H9 (cell line): ENCODE results near the gene CYB5R3. TPM values are rescaled to one million over a fixed set of nuclear protein-coding genes. Genes with fewer than 3 reads are reported as not detected.

Experiments
- DNase-seq: peaks from one replicate; pipeline ENCODE4 v3.0.0-alpha.2; 2017
- H2AFZ ChIP-seq: one replicate; pipeline ENCODE4 v1.6.1; 2013; ENCODE audit warnings: mild to moderate bottlenecking, low read length, control low read depth, moderate library complexity
- H2AK5ac ChIP-seq: 2 replicates; pipeline ENCODE4 v1.6.1; 2013; ENCODE audit warnings: low read length, control low read depth, mixed read lengths; ENCODE audit not compliant: insufficient read length
- H2BK120ac ChIP-seq: one replicate; pipeline ENCODE4 v1.6.1; 2013; ENCODE audit warnings: low read depth, mild to moderate bottlenecking, low read length, control low read depth, inconsistent platforms; ENCODE audit not compliant: poor library complexity, severe bottlenecking
- H2BK12ac ChIP-seq: 2 replicates; pipeline ENCODE4 v1.6.1; 2013; ENCODE audit warnings: low read length, control low read depth, mixed read lengths, low read depth; ENCODE audit not compliant: insufficient read length
- H2BK15ac ChIP-seq: 2 replicates; pipeline ENCODE4 v1.6.1; 2013; ENCODE audit warnings: low read depth, low read length, control low read depth
- H2BK20ac ChIP-seq: one replicate; pipeline ENCODE4 v1.6.1; 2013; ENCODE audit warnings: low read depth, mild to moderate bottlenecking, low read length, control low read depth, inconsistent platforms; ENCODE audit not compliant: poor library complexity, severe bottlenecking
- H2BK5ac ChIP-seq: 2 replicates; pipeline ENCODE4 v1.6.1; 2013; ENCODE audit warnings: low read length, control low read depth, mixed read lengths; ENCODE audit not compliant: insufficient read length
- H3K14ac ChIP-seq: 2 replicates; pipeline ENCODE4 v1.6.1; 2013; ENCODE audit warnings: low read length, control low read depth; ENCODE audit not compliant: insufficient read depth
- H3K18ac ChIP-seq: 2 replicates; pipeline ENCODE4 v1.6.1; 2013; ENCODE audit warnings: low read depth, mild to moderate bottlenecking, mixed read lengths, low read length, control low read depth; ENCODE audit not compliant: insufficient read length
- H3K23ac ChIP-seq: 2 replicates; pipeline ENCODE4 v1.6.1; 2013; ENCODE audit warnings: low read length, control low read depth, mixed read lengths, low read depth; ENCODE audit not compliant: insufficient read length
- H3K23me2 ChIP-seq: 2 replicates; pipeline ENCODE4 v1.6.1; 2013; ENCODE audit warnings: low read depth, mild to moderate bottlenecking, mixed read lengths, low read length, control low read depth; ENCODE audit not compliant: insufficient read length, poor library complexity, severe bottlenecking
- H3K27ac ChIP-seq: 2 replicates; pipeline ENCODE4 v1.5.1; 2013; ENCODE audit warnings: low read length, control low read depth, mixed read lengths, low read depth; ENCODE audit not compliant: insufficient read length
- H3K27me3 ChIP-seq: 2 replicates; pipeline ENCODE4 v1.6.1; 2013; ENCODE audit warnings: low read length, control low read depth, inconsistent platforms; ENCODE audit not compliant: insufficient read depth
- H3K4ac ChIP-seq: 2 replicates; pipeline ENCODE4 v1.6.1; 2013; ENCODE audit warnings: low read depth, mild to moderate bottlenecking, control low read depth, inconsistent platforms, low read length, moderate library complexity
- H3K4me1 ChIP-seq: 2 replicates; pipeline ENCODE4 v1.6.1; 2013; ENCODE audit warnings: low read length, control low read depth, inconsistent platforms; ENCODE audit not compliant: insufficient read depth
- H3K4me2 ChIP-seq: 2 replicates; pipeline ENCODE4 v1.6.1; 2013; ENCODE audit warnings: low read length, control low read depth, mixed read lengths; ENCODE audit not compliant: insufficient read length, insufficient read depth
- H3K56ac ChIP-seq: 2 replicates; pipeline ENCODE4 v1.6.1; 2013; ENCODE audit warnings: low read depth, mild to moderate bottlenecking, mixed read lengths, low read length, control low read depth; ENCODE audit not compliant: insufficient read length
- H3K79me1 ChIP-seq: 2 replicates; pipeline ENCODE4 v1.6.1; 2013; ENCODE audit warnings: low read depth, mild to moderate bottlenecking, moderate library complexity, low read length, control low read depth, inconsistent platforms; ENCODE audit not compliant: insufficient read depth, poor library complexity, severe bottlenecking
- H3K79me2 ChIP-seq: 2 replicates; pipeline ENCODE4 v1.6.1; 2013; ENCODE audit warnings: low read length, control low read depth, inconsistent platforms; ENCODE audit not compliant: insufficient read depth
- H3K9ac ChIP-seq: 2 replicates; pipeline ENCODE4 v1.6.1; 2013; ENCODE audit warnings: low read length, control low read depth, mixed read lengths; ENCODE audit not compliant: insufficient read length; ENCODE audit errors: extremely low read depth
- H3K9me3 ChIP-seq: one replicate; pipeline ENCODE4 v1.6.1; 2013; ENCODE audit warnings: low read depth, low read length, inconsistent platforms; ENCODE audit not compliant: control insufficient read depth
- H3T11ph ChIP-seq: one replicate; pipeline ENCODE4 v1.6.1; 2013; ENCODE audit warnings: mild to moderate bottlenecking, low read length, control low read depth, inconsistent platforms
- H4K20me1 ChIP-seq: one replicate; pipeline ENCODE4 v1.6.1; 2013; ENCODE audit not compliant: control insufficient read depth, insufficient read length, insufficient read depth
- H4K5ac ChIP-seq: 2 replicates; pipeline ENCODE4 v1.6.1; 2013; ENCODE audit warnings: low read depth, mild to moderate bottlenecking, mixed read lengths, low read length, control low read depth; ENCODE audit not compliant: insufficient read length
- H4K8ac ChIP-seq: replicated peaks from 2 replicates; pipeline ENCODE4 v1.6.1; 2013; ENCODE audit warnings: low read length, control low read depth, mixed read lengths, low read depth; ENCODE audit not compliant: insufficient read length
- H4K91ac ChIP-seq: 2 replicates; pipeline ENCODE4 v1.6.1; 2013; ENCODE audit warnings: low read depth, mild to moderate bottlenecking, moderate library complexity, mixed read lengths, low read length, control low read depth; ENCODE audit not compliant: insufficient read length
- H3K27ac Mint-ChIP-seq, 3 experiments: 2 replicates in 2 of 3; 3 replicates in 1 of 3; pipeline ENCODE4 v1.8.0; 2020 to 2021; ENCODE audit warnings: mixed read lengths in 3 of 3, mild to moderate bottlenecking in 1 of 3, moderate library complexity in 1 of 3
- H3K27me3 Mint-ChIP-seq: 2 replicates; pipeline ENCODE4 v1.8.0; 2021; ENCODE audit warnings: low read depth, mild to moderate bottlenecking, moderate library complexity, mixed read lengths
- H3K36me3 Mint-ChIP-seq, 3 experiments: 2 replicates in 2 of 3; 3 replicates in 1 of 3; pipeline ENCODE4 v1.8.0; 2020 to 2021; ENCODE audit warnings: low read depth in 3 of 3, mixed read lengths in 3 of 3; ENCODE audit not compliant: insufficient read depth in 1 of 3
- H3K4me1 Mint-ChIP-seq, 2 experiments: 2 replicates each; pipeline ENCODE4 v1.8.0; 2020; ENCODE audit warnings: mixed read lengths in 2 of 2
- H3K4me3 Mint-ChIP-seq, 2 experiments: 2 replicates in 1 of 2; 3 replicates in 1 of 2; pipeline ENCODE4 v1.8.0; 2020 to 2021; ENCODE audit warnings: mild to moderate bottlenecking in 2 of 2, mixed read lengths in 2 of 2, moderate library complexity in 1 of 2
- H3K9me3 Mint-ChIP-seq, 2 experiments: 2 replicates in 1 of 2; 3 replicates in 1 of 2; pipeline ENCODE4 v1.8.0; 2020; ENCODE audit warnings: mild to moderate bottlenecking in 2 of 2, mixed read lengths in 2 of 2, moderate library complexity in 1 of 2
- WGBS: extraction: QIAGEN DNeasy Blood & Tissue Kit; methylation state at CpG from one replicate; pipeline ENCODE4 v1.1.7; 2013; ENCODE audit warnings: missing lambda C conversion rate, low lambda C conversion rate, mixed read lengths; ENCODE audit not compliant: insufficient read length; ENCODE audit errors: extremely low coverage; 5-methylcytosine and 5-hydroxymethylcytosine counted together
- total RNA-seq: library from RNA; stranded (reverse); gene quantifications from 2 replicates; pipeline ENCODE4 v1.2.1, GENCODE V29; 2021
- TF ChIP-seq, protein P1 (sequence below): fragments of 200-600 bp; sonication (generic); conservative IDR thresholded peaks from 3 replicates; pipeline ENCODE4 v1.8.0; 2021; ENCODE audit warnings: antibody characterized with exemption, mild to moderate bottlenecking

Gene CYB5R3
- total RNA-seq, 1 experiment from 2014 or later: 97.4 TPM

DNA sequence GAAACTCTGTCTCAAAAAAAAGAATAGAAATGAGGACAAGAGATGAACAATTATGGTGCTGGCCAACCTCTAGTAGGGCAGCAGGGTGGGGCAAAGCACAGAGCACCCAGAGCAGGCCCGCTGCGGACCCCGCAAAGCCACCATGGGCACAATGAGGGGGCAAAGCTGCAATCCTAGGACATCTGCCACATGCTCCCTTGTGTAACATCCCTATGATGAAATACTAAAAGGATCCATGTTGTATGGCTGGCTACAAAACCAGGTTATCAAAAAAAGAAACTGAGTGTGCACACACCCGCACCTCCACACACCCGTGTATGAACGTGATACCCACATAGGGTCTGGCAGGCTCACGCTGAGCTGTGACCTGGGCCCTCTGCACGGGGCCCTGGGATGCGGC, 16.2 kb downstream of the CYB5R3 start:
- Histone ChIP-seq H4K8ac (no peak overlapping the region), H3K79me1 (no peaks in the 10 kb centered on the region), H3K27ac (no peak overlapping the region), H2AK5ac (no peak overlapping the region), H3T11ph (no peak overlapping the region), H4K5ac (no peak overlapping the region), H2BK5ac (no peak overlapping the region), H3K23ac (no peak overlapping the region), H3K18ac (no peak overlapping the region), H3K4ac (no peak overlapping the region), H4K20me1 (no peaks in the 10 kb centered on the region), H3K79me2 (no peaks in the 10 kb centered on the region), H2BK15ac (no peak overlapping the region), H3K9me3 (no peaks in the 10 kb centered on the region), H4K91ac (no peak overlapping the region), H3K4me1 (no peaks in the 10 kb centered on the region), H2BK12ac (no peak overlapping the region), H3K9ac (no peak overlapping the region), H3K27me3 (no peaks in the 10 kb centered on the region), H3K4me2 (no peak overlapping the region), H2BK120ac (no peak overlapping the region), H2AFZ (no peak overlapping the region), H3K56ac (no peak overlapping the region), H3K23me2 (no peaks in the 10 kb centered on the region), H2BK20ac (no peak overlapping the region), H3K14ac (no peak overlapping the region)
- no peak for DNase-seq
- Mint-ChIP-seq H3K4me3 (peak overlapping the region in 1 of 2 experiments; percentile 44; a peak in 1 of 5 replicates), H3K27me3 (no peaks in the 10 kb centered on the region), H3K4me1 (no peaks in the 10 kb centered on the region), H3K36me3 (peaks cover 5 to 58% (median 54%) of the 10 kb centered on the region in 3 experiments; a peak in 6 of 7 replicates), H3K27ac (no peak overlapping the region), H3K9me3 (no peaks in the 10 kb centered on the region)
- no CpG with 5 or more reads among the region's 9 CpGs for WGBS
- TF ChIP-seq, protein P1, sequence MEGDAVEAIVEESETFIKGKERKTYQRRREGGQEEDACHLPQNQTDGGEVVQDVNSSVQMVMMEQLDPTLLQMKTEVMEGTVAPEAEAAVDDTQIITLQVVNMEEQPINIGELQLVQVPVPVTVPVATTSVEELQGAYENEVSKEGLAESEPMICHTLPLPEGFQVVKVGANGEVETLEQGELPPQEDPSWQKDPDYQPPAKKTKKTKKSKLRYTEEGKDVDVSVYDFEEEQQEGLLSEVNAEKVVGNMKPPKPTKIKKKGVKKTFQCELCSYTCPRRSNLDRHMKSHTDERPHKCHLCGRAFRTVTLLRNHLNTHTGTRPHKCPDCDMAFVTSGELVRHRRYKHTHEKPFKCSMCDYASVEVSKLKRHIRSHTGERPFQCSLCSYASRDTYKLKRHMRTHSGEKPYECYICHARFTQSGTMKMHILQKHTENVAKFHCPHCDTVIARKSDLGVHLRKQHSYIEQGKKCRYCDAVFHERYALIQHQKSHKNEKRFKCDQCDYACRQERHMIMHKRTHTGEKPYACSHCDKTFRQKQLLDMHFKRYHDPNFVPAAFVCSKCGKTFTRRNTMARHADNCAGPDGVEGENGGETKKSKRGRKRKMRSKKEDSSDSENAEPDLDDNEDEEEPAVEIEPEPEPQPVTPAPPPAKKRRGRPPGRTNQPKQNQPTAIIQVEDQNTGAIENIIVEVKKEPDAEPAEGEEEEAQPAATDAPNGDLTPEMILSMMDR: no peak
